RWPE2 (cell line): ENCODE data around the gene ASTN2.

Source experiments
- ATAC-seq: fragments of 200-7000 bp; cut with Tn5 transposase; 3 replicates; pipeline ENCODE4 v1.9.1; 2021; ENCODE audit warnings: low read depth
- DNase-seq: peaks from one replicate; pipeline ENCODE4 v3.0.0-alpha.2; 2020; ENCODE audit warnings: low spot score
- H3K27ac ChIP-seq: fragments of 450-650 bp; 2 replicates; pipeline ENCODE4 v1.5.1; 2017; ENCODE audit warnings: mild to moderate bottlenecking; ENCODE audit not compliant: poor library complexity, severe bottlenecking
- H3K27me3 ChIP-seq: fragments of 250-450 bp; sonication (Bioruptor Pico); 2 replicates; pipeline ENCODE4 v1.5.1; 2021; ENCODE audit warnings: mild to moderate bottlenecking, moderate library complexity; ENCODE audit not compliant: insufficient read depth, poor library complexity, severe bottlenecking
- H3K36me3 ChIP-seq: fragments of 250-450 bp; sonication (Bioruptor Pico); 2 replicates; pipeline ENCODE4 v1.5.1; 2020; ENCODE audit warnings: low read depth, mild to moderate bottlenecking, moderate library complexity
- H3K4me1 ChIP-seq: fragments of 250-450 bp; sonication (Bioruptor Pico); 2 replicates; pipeline ENCODE4 v1.5.1; 2021; ENCODE audit warnings: mild to moderate bottlenecking, moderate library complexity; ENCODE audit not compliant: insufficient read depth, poor library complexity, severe bottlenecking
- H3K4me3 ChIP-seq: fragments of 250-450 bp; sonication (Bioruptor Pico); 2 replicates; pipeline ENCODE4 v1.5.1; 2021; ENCODE audit warnings: mild to moderate bottlenecking, moderate library complexity; ENCODE audit not compliant: severe bottlenecking
- H3K9me3 ChIP-seq: fragments of 250-450 bp; sonication (Bioruptor Pico); 2 replicates; pipeline ENCODE4 v1.5.1; 2021; ENCODE audit warnings: mild to moderate bottlenecking, moderate library complexity; ENCODE audit not compliant: severe bottlenecking
- CTCF ChIP-seq: fragments of 450-650 bp; IDR thresholded peaks from one replicate; pipeline ENCODE4 v1.5.1; 2017; ENCODE audit warnings: mild to moderate bottlenecking, moderate library complexity; ENCODE audit not compliant: poor library complexity, severe bottlenecking

ASTN2 gene

GRCh38 chr9:116409129-116409528 lies 1005.7 kb downstream of the ASTN2 start:
- TF ChIP-seq CTCF = no peak
- Histone ChIP-seq H3K4me3 (no peak overlapping the region), H3K27me3 (no peaks in the 10 kb centered on the region), H3K36me3 (no peaks in the 10 kb centered on the region), H3K9me3 (no peaks in the 10 kb centered on the region), H3K27ac (no peak overlapping the region), H3K4me1 (no peaks in the 10 kb centered on the region)
- ATAC-seq (no peak), DNase-seq (no peak)

- Histone ChIP-seq H3K4me3 (no peak overlapping the region), H3K27me3 (no peaks in the 10 kb centered on the region), H3K9me3 (no peaks in the 10 kb centered on the region), H3K4me1 (no peaks in the 10 kb centered on the region), H3K36me3 (no peaks in the 10 kb centered on the region), H3K27ac (no peak overlapping the region)
- ATAC-seq = no peak
- no peak for DNase-seq
- no peak for TF ChIP-seq CTCF
Observed at GRCh38 chr9:116406469-116406868, 1008.4 kb downstream of the ASTN2 start.

- Histone ChIP-seq H3K4me1 (no peaks in the 10 kb centered on the region), H3K27ac (no peak overlapping the region), H3K36me3 (no peaks in the 10 kb centered on the region), H3K27me3 (no peaks in the 10 kb centered on the region), H3K9me3 (no peaks in the 10 kb centered on the region), H3K4me3 (no peak overlapping the region)
- ATAC-seq (no peak), DNase-seq (no peak)
- no peak for TF ChIP-seq CTCF
Observed at GRCh38 chr9:116405321-116405720, 1009.5 kb downstream of the ASTN2 start.

GRCh38 chr9:116404228-116404627 lies 1010.6 kb downstream of the ASTN2 start:
- no peak for DNase-seq
- Histone ChIP-seq H3K36me3 (no peaks in the 10 kb centered on the region), H3K4me3 (no peak overlapping the region), H3K27ac (no peak overlapping the region), H3K4me1 (no peaks in the 10 kb centered on the region), H3K9me3 (no peaks in the 10 kb centered on the region), H3K27me3 (no peaks in the 10 kb centered on the region)
- ATAC-seq = no peak
- no peak for TF ChIP-seq CTCF

- Histone ChIP-seq H3K4me1 (no peaks in the 10 kb centered on the region), H3K9me3 (no peaks in the 10 kb centered on the region), H3K4me3 (no peak overlapping the region), H3K36me3 (no peaks in the 10 kb centered on the region), H3K27me3 (no peaks in the 10 kb centered on the region), H3K27ac (no peak overlapping the region)
- no peak for TF ChIP-seq CTCF
- ATAC-seq (no peak), DNase-seq (no peak)
Observed at GRCh38 chr9:116403171-116403570, 1011.7 kb downstream of the ASTN2 start.
